Measurements from ENCODE around the gene FCHO2.

FCHO2 gene

DNA sequence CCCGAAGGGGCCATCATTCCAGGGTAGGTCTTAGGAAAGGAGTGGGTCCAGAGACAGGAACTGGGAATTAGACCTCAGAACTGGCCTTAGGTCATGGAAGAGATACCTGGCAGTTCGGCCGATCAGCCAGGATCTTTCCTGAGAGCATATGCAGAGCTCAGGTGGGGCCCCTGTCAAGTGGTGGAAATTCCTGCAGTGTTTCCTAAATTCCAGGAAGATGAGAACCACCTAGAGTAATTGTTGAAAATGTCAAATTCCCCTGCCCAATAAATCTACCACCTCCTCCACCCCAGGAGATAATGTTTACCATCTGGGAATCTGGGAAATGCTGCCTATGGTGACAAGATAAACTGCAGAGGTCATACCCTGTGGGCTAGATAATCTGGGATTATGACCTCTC is 179.2 kb downstream of the FCHO2 start:
- TF ChIP-seq, protein P1, sequence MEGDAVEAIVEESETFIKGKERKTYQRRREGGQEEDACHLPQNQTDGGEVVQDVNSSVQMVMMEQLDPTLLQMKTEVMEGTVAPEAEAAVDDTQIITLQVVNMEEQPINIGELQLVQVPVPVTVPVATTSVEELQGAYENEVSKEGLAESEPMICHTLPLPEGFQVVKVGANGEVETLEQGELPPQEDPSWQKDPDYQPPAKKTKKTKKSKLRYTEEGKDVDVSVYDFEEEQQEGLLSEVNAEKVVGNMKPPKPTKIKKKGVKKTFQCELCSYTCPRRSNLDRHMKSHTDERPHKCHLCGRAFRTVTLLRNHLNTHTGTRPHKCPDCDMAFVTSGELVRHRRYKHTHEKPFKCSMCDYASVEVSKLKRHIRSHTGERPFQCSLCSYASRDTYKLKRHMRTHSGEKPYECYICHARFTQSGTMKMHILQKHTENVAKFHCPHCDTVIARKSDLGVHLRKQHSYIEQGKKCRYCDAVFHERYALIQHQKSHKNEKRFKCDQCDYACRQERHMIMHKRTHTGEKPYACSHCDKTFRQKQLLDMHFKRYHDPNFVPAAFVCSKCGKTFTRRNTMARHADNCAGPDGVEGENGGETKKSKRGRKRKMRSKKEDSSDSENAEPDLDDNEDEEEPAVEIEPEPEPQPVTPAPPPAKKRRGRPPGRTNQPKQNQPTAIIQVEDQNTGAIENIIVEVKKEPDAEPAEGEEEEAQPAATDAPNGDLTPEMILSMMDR (IDR thresholded peaks at IDR 0.05; ENCODE audit: borderline replicate concordance, insufficient read depth, low read depth, low read length): no peak
- H3K4me3 ChIP-seq (ENCODE audit: low read depth, low read length): no peak overlapping the region

GRCh38 chr5:73135429-73136054 is 179.7 kb downstream of the FCHO2 start:
- no peak overlapping the region for H3K4me3 ChIP-seq (ENCODE audit: low read depth, low read length)
- TF ChIP-seq, protein P1 (IDR thresholded peaks at IDR 0.05; ENCODE audit: borderline replicate concordance, insufficient read depth, low read depth, low read length): 0 out of 2 replicates have a peak, but pooled peaks have one; percentile 18

DNA sequence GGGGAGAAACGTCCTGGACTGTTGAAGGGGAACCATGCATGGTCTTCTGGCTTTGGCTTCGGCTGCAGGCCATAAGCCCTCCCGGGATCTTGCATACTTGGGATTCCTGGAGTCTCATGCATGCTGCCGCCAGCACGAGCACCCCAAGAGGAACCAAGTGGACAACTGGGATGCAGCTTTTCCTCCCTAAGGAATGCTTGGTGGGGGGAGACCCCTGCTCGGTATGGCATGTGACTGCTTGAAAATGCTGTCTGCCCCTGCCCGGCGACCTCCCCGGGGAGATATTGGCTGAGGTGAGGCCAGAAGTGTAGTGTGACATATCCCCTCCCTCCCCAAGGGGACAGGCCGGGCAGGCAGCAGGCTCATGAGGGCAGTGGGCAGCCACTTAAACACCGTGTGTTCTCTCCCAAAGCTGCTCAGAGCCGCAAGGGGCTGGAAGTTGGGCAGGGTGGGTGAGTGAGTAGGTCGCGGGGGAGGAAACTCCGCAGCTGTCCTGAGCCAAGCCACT is 180.3 kb downstream of the FCHO2 start:
- no peak overlapping the region for H3K4me3 ChIP-seq (ENCODE audit: low read depth, low read length)
- TF ChIP-seq, protein P1 (IDR thresholded peaks at IDR 0.05; ENCODE audit: borderline replicate concordance, insufficient read depth, low read depth, low read length): no peak

- TF ChIP-seq, protein P1 (IDR thresholded peaks at IDR 0.05; ENCODE audit: borderline replicate concordance, insufficient read depth, low read depth, low read length): no peak
- H3K4me3 ChIP-seq (ENCODE audit: low read depth, low read length): no peak overlapping the region
Observed at GRCh38 chr5:73137563-73138530, 182.0 kb downstream of the FCHO2 start.

GRCh38 chr5:73139485-73139884 is 183.6 kb downstream of the FCHO2 start:
- no peak overlapping the region for H3K4me3 ChIP-seq (ENCODE audit: low read depth, low read length)
- TF ChIP-seq, protein P1 (IDR thresholded peaks at IDR 0.05; ENCODE audit: borderline replicate concordance, insufficient read depth, low read depth, low read length): no peak
